Measurements from ENCODE around the gene STEAP3.

STEAP3 gene

DNA sequence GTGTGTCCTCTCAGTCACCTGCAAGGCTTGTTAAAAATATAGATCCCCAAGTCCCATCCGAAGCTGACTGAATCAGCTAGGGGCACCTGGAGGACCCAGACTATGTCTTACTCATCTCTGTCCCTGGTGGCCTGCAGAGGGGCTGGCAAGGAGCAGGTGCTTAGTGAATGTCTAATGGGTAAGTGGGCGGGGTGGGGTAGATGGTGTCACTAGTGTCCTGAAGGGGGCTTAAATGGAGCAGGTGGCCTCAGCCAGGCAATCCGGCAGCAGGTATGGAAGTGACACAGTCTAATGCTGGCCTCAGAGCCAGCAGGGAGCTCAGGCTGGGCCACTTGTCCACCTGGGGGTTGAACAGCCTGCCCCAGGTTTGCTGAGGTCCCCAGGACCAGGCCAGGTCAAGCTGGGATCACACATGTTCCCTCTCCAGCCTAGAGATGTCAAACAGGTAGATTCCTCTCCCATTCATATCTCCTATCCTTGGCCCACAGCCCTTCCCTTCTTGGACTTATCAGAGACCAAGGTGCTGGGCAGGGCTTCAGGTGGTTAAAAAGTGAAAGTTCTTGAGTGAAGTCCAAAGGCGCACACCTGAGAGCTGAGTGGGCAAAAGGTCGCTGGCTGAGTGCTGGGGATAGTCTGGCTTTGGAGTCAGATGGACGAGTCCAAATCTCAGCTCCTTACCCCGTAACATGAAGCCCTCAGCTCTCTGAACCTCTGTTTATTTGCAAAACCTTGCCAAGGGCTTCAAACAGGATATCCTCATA is 1.7 kb downstream of the STEAP3 start:
- no peak for DNase-seq (ENCODE audit: low read depth, low spot score)

DNA sequence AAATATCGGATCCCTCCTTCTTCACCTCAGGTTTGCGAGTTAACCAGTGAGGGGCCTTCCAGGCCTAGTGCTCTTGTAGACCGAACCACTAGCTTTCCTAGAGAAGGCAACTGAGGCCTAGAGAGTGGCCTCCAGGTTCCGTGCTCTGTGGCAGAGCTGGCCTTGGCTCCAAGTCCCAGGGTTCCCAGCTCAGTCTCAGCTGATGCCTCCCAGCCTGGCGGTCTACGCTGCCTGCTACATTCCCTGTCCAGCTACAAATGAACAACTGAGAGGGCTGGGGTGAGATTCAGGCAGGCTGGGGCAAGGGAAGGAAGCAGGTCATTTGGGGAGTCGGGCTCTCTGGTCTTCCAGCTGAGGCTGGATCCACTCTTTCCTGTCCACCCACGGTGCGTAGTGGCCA is 2.3 kb downstream of the STEAP3 start:
- no peak for DNase-seq (ENCODE audit: low read depth, low spot score)

DNA sequence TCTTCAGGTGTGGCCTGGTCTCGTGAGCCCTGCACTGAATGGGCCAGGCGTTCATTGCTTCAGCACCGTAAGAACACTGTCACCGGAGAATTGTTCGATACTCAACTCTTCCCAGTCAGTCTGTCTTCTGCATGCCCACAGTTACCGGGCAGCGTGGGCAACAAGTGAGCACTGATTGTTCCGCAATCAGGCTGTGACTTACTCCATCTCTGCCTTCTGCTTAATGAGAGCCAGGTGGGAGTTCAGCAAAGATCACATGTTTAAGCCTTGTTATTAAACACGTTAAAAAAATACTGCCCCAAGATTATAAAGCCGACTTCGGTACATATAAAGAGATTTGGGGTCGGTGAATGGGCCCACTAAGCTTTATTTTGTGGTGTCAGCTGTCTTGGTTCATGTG is 3.7 kb downstream of the STEAP3 start:
- no peak for DNase-seq (ENCODE audit: low read depth, low spot score)

DNA sequence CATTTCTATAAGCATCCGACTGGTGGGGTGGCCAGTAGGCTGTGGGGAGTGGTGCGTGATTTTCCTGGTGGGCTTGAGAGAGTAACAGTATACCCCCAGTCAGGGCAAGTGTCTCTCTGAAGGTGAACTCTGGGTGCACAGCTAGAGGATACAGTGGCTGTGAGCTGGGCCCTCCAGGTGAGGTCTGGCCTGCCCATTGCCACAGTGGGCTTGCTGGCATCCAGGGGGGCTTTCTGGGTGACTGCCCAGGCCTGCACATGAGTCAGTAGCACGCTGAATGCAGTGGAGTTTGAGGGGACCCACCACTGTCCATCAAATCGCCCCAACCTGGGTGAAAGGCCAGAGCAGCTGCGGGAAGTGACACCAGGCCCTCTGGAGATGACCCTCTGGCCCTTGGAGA is 4.5 kb downstream of the STEAP3 start:
- DNase-seq (ENCODE audit: low read depth, low spot score), result no peak

DNA sequence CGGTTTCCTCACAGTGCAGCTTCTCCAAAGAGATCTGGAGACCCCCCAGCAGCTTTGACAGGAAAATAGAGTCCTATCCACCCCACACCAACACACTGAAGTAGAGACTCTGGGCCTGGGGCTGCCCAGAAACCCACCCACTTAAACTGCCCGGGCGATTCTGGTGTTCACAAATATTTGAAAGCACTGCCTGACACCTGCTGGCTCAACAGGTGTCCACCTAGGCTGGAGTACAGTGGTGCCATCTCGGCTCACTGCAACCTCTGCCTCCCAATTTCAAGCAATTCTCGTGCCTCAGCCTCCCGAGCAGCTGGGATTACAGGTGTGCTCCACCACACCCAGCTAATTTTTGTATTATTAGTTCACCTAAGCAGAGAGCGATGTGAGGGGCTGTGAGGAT is 5.3 kb downstream of the STEAP3 start:
- no peak for DNase-seq (ENCODE audit: low read depth, low spot score)

DNA sequence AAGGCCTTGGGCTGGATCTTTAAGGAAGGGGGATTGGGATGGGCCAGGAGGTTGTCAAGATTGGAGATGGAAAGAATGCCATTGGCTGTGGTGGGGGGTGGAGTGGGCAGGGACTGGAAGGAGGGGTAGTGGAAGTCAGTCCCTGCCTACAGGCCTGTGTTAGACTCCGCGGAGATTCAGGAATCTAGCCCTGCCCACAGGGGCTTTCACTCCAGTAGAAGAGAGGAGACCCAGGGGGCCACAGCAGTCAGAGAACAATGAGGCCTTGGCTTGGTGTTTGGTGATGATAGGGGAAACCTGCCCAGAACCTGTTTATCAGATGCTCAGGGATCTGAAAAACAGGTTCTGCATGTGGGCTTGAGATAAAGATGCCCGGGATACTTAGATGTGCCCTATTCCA is 6.1 kb downstream of the STEAP3 start:
- no peak for DNase-seq (ENCODE audit: low read depth, low spot score)

DNA sequence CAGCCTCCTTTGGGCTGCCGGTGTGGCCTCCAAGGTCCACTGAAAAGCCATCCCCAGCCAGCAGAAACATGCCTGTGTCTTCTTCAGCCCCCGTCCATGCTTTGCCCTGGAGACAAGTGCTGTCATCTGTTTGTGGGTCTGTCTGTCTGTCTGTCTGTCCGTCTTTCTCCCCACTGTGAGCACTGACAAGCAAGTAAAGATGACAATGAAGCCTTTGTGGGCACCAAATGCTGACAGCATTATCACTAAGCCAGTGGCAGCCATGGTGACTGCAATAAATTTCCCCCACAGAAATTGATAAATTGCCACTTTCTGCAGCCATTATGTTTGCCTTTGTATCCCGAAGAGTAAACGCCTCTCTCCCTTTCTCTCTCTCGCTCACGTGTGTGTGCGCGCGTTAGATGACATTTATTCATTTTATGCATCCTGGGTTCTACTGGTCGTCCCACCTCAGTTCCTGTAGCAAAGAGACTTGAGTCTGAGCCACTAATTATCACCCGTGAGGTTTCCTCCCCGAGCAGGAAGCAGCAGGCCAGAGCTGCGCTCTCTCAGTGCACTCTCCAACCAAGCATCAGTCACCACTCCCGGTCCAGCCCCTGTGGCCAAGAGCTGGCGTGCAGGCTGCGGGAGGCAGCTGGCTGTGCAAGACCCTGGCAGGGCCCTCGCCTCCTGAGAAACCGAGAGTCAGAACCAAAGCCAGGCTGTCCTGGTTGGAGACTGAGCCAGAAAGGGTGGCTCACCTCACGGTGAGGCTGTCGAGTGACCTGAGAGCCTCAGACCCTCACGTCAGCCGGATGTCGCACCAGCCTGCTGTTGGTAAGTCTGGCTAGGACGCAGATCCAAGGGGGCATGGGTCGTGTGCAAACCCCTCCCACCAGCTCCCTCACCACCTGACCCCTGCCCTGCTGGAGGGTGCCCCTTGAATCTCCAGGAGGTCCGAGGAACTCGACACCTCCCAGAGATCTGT is 6.9 kb downstream of the STEAP3 start:
- DNase-seq (ENCODE audit: low read depth, low spot score), result no peak

DNA sequence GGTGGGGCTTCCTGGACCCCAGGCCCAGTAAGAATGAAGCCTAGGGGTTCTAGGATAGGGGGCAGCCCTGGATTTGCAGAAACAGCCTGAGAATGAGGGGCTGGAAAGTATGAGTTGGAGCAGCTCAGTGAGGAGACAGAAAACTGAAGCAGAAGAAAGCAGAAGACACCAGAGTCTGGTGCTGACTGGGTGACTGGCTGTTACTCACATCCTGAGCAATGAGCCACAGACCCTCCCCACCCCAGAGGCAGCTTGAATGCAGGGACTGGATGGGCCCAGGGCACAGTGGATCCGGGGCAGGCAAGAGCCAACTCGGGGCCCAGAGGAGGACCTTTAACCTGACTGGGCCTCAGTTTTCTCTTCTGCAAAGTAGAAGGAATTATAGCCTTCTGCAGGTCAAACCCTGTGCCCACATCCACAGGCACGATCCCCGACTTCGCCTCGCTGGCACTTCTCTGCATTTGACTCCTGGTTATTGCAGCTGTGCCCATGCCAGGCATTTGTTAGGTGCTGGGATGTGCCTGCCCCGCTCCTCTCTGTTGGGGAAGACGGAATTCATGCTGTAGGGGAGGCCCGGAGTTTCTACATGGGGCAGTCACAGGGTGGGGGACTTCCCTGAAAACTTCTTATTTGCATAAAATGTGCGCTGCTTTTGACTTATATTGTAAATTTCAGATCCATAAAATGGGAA is 8.5 kb downstream of the STEAP3 start:
- DNase-seq (ENCODE audit: low read depth, low spot score), result no peak

DNA sequence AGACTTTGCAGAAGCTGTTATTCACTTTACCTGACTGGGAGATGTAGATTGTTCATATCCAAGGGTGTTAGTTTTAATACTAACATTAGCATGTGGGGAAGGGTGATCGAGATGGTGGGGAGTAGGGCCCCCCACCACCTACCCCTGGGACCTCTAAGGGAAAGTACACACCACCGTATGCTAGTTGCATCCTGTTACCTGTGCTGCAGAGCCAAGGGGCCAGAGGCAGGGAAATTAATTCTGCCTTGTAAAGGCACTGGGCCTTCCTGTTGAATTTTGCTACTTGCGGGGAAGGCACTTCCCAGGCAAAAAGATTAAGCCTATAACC is 9.0 kb downstream of the STEAP3 start:
- DNase-seq (ENCODE audit: low read depth, low spot score), result no peak

DNA sequence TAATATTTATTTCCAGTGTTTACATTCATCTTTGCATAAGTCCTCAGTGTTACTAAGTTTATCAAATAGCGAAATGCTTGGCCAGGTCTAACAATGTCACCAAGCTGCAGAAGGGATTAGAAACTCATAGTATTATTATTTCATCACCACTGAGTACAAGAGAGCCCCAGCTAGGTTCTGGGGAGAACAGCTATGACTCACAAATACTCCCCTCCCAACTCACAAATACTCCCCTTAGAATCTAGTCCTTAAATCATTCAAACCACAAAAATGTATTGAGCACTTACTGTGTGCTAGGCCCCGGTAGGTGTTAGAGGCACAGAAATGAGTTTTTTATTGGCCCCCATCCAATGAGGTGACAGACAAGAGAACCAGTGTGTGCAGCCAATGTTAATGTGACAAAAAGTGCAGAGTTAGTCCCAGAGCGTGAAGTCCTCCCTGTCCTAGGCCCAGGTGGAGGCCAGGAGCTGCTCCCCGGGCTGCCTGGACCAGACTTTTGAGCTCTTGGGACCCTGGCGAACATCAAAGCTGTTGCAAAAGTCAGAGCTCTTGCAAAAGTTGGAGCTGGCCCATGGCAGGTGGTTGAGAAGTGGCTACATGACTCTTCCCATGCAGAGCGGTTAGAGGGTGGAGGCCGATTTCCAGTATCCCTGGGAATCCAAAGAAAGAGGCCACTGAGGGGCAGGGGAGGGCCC is 9.8 kb downstream of the STEAP3 start:
- no peak for DNase-seq (ENCODE audit: low read depth, low spot score)

DNA sequence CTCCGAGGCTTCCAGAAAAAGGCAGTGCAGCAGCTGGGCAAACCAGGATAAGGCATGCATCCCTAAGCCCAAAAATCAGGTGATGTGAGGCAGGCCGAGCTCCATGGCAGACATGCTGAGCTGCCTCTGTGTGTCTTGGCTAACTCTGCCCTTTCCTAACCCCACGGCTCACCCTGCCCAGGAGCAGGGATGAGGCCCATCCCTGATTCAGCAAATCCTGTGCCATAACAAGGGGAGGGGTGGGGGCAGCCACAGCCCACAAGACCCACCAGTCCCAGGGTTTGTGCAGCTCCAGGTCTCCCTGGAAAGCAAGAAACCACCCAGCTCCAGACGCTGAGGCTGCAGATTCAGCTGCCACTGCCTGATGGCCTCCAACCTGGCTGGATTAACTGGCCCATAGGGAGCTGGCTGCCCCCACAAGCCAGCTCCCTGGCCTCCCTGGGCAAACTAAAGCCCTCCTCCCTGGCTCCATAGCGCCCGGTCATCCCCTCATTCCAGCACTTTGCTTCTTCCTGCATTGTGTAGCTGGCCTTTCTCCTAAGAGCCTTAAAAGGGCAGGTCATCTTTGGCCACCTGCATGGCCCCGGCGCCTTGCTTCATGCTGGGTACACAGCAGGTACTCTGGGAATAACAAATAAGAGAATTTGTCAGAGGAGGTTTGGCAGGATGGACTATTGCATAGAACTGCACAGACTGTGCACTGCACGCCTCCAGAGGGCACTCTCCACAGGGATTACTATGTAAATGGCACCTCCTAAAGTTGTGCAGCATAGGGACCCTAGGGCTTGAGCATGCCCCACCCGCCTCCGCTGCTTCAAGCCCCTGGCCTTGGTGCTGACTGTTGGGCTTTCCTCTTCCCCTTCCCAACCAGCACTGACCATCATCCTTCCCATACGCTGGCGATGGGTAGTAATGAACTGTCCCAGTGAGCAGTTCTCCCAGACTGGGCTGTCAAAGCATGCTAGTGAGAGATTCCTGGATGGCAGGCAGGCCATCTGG is 10.7 kb downstream of the STEAP3 start:
- no peak for DNase-seq (ENCODE audit: low read depth, low spot score)

DNA sequence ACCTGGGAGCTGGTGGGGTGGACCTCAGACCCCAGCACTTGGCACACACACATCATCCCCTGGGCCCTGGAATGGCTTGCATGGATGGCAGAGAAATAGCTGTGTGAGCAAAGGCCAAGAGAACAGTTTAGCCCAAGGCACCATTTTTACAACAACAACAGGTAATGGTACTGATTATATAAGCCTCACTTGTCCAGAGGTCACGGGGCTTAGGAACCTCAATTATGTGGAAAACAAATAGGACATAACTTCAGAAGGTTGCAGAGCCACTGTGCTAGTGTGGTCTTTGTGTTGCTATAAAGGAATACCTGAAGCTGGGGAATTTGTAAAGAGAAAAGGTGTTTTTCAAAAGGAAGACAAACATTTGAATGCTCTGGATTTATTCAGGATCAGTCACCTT is 13.2 kb downstream of the STEAP3 start:
- DNase-seq (ENCODE audit: low read depth, low spot score), result no peak

DNA sequence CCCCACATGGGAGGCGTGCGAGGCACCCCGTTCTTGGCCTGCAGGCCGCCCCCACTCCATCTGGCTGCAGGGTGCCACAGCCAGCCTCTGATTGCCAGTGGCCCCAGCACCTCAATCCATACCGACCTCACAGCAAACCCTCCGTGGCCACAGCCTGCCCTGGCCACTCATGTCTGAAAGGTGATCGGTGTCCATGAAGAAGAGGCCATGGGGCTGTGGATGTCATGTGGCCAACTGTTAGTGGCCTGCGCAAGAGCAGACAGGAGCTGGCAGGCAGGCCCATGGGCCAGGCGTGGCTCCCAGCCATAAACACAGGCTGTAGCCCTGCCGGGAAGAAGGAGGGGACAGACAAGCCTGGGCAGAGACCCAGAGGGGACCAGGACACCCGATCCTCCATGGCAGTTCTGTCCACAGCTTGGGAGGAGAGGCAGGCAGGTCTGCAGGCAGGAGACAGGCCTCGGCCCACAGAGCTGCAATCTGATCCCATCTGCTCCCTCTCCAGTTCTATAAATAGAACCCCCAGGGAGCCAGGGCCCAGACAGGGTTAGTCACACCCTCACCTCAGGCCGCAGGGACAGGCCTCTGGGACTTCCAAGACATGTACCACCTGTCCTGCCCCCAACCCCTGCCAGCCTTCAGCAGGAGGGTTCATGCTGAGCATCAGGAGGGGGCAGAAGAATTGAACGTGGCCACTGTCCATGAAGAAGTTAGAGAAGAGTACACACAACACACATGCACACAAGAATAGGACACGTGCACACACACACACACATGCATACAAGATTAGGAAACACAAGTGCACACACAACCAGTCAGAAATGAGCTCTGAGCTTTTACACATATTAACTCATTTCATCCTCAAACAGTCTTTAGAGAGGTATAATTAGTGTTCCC is 16.9 kb downstream of the STEAP3 start:
- no peak for DNase-seq (ENCODE audit: low read depth, low spot score)

DNA sequence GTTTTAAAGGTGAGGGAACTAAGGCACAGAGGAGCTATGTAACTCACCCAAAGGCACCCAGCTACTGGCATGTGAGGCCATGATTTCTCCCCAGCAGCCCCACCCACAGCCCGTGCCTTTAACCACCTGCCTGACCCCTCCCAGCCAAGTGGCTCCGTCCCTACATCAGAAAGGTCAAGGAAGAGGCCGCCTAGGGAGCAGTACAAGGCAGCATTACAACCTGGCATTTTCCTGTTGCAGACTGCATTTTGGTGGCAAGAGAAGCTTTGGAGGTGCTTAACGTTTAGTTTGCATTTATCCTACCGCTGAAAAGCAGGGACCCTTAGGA is 17.5 kb downstream of the STEAP3 start:
- DNase-seq (ENCODE audit: low read depth, low spot score), result no peak

DNA sequence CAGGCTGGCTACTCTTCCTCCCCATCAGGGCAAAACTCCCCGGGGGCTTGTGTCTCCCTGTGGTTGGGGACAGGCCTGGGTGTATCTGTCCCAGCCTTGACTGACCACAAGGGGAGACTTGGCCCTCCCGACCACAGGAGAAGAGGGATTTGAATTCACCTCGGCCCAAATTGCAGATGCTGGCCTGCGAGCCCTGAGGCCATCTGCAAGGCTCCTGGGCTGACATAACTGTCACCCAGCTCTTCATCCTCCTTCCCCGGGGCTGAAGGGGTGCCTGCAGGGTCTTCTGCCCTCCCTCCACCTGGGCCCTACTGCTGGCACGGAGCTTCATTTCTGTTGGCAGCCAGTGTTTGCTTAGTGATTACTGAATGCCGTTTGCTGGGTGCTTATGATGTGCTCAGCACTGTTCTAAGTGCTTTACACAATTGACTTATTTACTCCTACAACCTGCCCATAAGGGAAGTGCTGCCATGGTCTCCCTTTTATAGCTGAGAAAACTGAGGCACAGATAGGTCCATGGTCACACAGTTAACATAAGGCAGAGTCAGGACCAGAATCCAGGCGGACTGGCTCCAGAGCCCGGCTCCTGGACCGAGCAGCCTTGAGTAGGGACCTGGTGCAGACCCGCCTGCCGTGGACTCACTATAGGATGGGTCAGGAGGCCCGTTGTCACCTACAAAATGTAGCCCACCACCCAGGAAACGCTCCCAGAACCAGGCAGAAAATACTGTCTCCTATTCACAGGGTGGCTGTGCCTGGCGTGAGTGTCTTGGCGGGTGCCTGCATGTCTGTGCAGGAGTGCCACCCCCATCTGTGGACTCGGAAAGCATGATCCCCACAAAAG is 18.9 kb downstream of the STEAP3 start:
- no peak for DNase-seq (ENCODE audit: low read depth, low spot score)

DNA sequence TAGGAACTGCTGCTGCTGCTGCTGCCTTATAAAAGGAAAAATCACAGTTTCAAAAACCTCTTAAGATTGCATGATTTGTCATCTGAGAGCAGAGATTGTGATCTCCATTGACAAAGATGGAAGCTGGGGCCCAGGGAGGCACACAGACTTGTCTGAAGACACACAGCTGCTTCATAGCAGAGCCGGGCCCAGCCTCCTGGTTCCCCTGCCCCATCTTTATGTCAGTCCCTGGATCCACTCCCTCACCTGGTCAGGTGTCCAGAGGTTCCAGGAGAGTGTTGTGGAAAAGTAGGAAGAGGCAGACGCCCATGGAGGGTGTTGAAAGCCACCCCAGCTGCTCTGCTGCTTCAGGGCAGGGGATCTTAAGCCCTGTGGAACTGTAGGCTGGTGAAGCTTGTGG is 20.0 kb downstream of the STEAP3 start:
- no peak for DNase-seq (ENCODE audit: low read depth, low spot score)

DNA sequence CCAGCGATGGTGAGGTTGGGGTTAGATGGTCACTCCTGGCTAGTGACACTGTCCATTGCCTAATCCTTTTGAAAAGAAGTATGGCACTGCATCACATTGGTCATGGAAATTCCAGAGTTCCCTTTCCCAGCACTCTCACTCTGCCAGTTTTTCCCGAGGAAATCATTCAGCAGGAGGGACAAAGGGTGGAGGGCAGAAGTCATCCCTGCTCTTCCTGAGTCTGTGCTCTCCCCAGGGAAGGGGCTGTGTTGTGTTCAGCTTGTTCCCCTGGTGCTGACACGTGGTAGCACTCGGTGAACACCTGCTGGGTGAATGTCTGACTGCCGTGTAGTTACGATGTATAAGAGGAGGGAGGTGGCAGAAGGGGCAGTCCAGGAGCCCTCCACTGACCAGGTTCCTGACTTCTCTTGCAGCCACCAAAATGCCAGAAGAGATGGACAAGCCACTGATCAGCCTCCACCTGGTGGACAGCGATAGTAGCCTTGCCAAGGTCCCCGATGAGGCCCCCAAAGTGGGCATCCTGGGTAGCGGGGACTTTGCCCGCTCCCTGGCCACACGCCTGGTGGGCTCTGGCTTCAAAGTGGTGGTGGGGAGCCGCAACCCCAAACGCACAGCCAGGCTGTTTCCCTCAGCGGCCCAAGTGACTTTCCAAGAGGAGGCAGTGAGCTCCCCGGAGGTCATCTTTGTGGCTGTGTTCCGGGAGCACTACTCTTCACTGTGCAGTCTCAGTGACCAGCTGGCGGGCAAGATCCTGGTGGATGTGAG is 21.6 kb downstream of the STEAP3 start:
- no peak for DNase-seq (ENCODE audit: low read depth, low spot score)

DNA sequence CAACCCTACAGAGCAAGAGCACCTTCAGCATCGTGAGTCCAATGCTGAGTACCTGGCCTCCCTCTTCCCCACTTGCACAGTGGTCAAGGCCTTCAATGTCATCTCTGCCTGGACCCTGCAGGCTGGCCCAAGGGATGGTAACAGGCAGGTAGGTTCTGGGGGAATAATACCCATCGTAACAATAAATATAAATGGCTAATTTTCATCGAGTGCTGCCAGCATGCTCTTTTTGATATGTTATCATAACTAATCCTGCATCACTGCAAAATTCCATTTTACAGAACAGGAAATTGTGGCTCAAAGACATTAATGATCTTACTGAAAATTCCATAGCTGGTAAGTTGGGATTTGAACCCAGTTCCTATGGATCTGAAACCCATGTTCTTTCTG is 22.2 kb downstream of the STEAP3 start:
- DNase-seq (ENCODE audit: low read depth, low spot score), result no peak
